Measurements from ENCODE around the gene GRAMD2B. TPM values are rescaled to one million over a fixed set of nuclear protein-coding genes. Genes with fewer than 3 reads are reported as not detected.

Gene GRAMD2B
- total RNA-seq, 1 donor from 2014 or later = 13.7 TPM

DNA sequence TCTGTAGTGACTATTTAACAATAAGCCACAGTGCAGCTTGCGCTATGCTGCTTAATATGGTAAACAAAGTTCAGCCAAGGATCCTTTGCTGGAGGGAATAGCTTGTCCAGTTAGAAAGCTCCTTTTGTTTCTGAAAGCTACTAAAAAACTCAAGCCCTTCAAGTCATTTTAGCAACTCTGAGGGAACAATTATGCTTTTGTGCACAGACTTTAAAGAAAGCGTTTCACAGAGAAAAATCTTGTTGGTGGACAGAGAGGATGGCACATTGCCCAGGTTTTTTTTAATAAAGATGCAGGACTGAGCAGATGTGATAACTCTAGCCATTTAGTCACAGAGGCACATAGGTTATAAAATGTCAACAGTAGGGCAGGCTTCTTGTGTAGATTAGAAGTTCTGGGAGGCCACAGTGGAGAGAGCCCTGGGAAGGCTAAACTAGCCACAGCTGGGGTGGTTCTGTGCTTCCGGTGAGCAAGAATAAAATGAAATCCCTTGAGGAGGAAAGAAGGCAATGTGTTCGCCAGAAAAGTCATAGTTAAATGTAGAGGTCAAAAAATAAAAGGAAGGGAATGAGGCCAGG is 108.4 kb downstream of the GRAMD2B start:
- TF ChIP-seq, protein P1, sequence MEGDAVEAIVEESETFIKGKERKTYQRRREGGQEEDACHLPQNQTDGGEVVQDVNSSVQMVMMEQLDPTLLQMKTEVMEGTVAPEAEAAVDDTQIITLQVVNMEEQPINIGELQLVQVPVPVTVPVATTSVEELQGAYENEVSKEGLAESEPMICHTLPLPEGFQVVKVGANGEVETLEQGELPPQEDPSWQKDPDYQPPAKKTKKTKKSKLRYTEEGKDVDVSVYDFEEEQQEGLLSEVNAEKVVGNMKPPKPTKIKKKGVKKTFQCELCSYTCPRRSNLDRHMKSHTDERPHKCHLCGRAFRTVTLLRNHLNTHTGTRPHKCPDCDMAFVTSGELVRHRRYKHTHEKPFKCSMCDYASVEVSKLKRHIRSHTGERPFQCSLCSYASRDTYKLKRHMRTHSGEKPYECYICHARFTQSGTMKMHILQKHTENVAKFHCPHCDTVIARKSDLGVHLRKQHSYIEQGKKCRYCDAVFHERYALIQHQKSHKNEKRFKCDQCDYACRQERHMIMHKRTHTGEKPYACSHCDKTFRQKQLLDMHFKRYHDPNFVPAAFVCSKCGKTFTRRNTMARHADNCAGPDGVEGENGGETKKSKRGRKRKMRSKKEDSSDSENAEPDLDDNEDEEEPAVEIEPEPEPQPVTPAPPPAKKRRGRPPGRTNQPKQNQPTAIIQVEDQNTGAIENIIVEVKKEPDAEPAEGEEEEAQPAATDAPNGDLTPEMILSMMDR (IDR thresholded peaks at IDR 0.05) = no peak
- intact Hi-C loops (cut with DNase I) = loop anchor here (10.0 kb wide), 1 partner anchor 177 kb away; no protein-coding TSS in a partner anchor
- Histone ChIP-seq H3K4me3 (no peak overlapping the region), H3K36me3 (no peaks in the 10 kb centered on the region), H3K27ac (no peak overlapping the region), H3K4me1 (peaks cover 5% of the 10 kb centered on the region), H3K27me3 (ENCODE audit: low read depth) (no peaks in the 10 kb centered on the region), H3K9me3 (no peaks in the 10 kb centered on the region)
- ATAC-seq (no peak), DNase-seq (no peak)

- Histone ChIP-seq H3K9me3 (no peaks in the 10 kb centered on the region), H3K27ac (no peak overlapping the region), H3K4me1 (peaks cover 22% of the 10 kb centered on the region), H3K36me3 (no peaks in the 10 kb centered on the region), H3K27me3 (ENCODE audit: low read depth) (no peaks in the 10 kb centered on the region), H3K4me3 (no peak overlapping the region)
- intact Hi-C loops (cut with DNase I) = loop anchor here (10.0 kb wide), 1 partner anchor 180 kb away; no protein-coding TSS in a partner anchor
- ATAC-seq (no peak), DNase-seq (no peak)
- TF ChIP-seq, protein P1 (IDR thresholded peaks at IDR 0.05) = no peak
These were observed 111.3 kb downstream of the GRAMD2B start for GRCh38 chr5:126534553-126534952.

DNA sequence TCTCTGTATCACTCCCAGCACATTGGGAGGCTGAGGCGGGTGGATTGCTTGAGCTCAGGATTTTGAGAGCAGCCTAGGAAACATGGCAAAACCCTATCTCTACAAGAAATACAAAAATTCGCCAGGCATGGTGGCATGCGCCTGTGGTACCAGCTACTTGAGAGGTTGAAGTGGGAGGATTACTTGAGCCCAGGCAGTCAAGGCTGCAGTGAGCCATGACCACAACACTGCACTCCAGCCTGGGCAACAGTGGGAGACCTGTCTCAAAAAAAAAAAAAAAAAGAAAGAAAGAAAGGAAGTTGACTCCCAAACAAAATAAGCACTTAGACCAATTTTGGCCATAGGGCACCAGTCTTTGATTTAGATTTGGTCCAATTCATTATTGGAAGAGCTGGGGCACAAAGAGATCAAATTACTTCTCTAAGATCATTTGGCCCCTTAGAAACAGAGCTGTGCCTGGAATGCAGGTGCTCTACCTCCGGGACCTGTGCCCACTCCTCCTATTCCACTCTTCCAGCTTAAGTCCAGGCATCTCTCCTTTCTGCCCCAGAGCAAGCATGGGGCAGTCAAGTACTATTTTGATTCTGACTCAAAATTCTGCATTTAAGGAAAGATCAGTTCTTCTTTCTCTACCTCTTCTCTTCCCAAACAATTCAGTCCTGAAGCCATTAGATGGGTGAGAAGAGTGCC is 112.8 kb downstream of the GRAMD2B start:
- no peak for ATAC-seq
- Histone ChIP-seq H3K9me3 (no peaks in the 10 kb centered on the region), H3K4me3 (no peak overlapping the region), H3K27ac (no peak overlapping the region), H3K4me1 (peaks cover 22% of the 10 kb centered on the region), H3K36me3 (no peaks in the 10 kb centered on the region), H3K27me3 (ENCODE audit: low read depth) (no peaks in the 10 kb centered on the region)
- intact Hi-C loops (cut with DNase I) = loop anchor here (10.0 kb wide), 1 partner anchor 181 kb away; no protein-coding TSS in a partner anchor
- TF ChIP-seq, protein P1 (IDR thresholded peaks at IDR 0.05) = no peak
- no peak for DNase-seq

- TF ChIP-seq, protein P1 (IDR thresholded peaks at IDR 0.05) = no peak
- no peaks in the 10 kb centered on the region for H3K27me3 ChIP-seq (ENCODE audit: low read depth)
- H3K27ac ChIP-seq = no peak overlapping the region
- no peaks in the 10 kb centered on the region for H3K9me3 ChIP-seq
- DNase-seq (no peak), ATAC-seq (no peak)
- H3K4me3 ChIP-seq = no peak overlapping the region
- intact Hi-C loops (cut with DNase I) = loop anchor here (10.0 kb wide), 1 partner anchor 182 kb away; no protein-coding TSS in a partner anchor
- H3K4me1 ChIP-seq = peaks cover 22% of the 10 kb centered on the region
- no peaks in the 10 kb centered on the region for H3K36me3 ChIP-seq
These were observed 113.7 kb downstream of the GRAMD2B start for GRCh38 chr5:126536874-126537273.

- no peak for ATAC-seq
These were observed 115.4 kb downstream of the GRAMD2B start for GRCh38 chr5:126538579-126538978.

More at GRCh38 chr5:126538579-126538978, 115.4 kb downstream of the GRAMD2B start:
- Histone ChIP-seq H3K4me1 (peaks cover 22% of the 10 kb centered on the region), H3K27me3 (ENCODE audit: low read depth) (no peaks in the 10 kb centered on the region), H3K4me3 (no peak overlapping the region), H3K9me3 (no peaks in the 10 kb centered on the region), H3K27ac (no peak overlapping the region), H3K36me3 (no peaks in the 10 kb centered on the region)
- no peak for DNase-seq
- intact Hi-C loops (cut with DNase I) = loop anchor here (10.0 kb wide), 1 partner anchor 184 kb away; no protein-coding TSS in a partner anchor
- TF ChIP-seq, protein P1 (IDR thresholded peaks at IDR 0.05) = no peak

Data from lower lobe of right lung (tissue), 2 donors.